AG04449 (cell line): ENCODE data around the gene NFAM1.

Experiments
- CTCF ChIA-PET: fragments of 350-600 bp; formaldehyde crosslinking; extraction: SDS; loops from one replicate; lab custom pipeline; 2021; ENCODE audit warnings: antibody characterized with exemption; lab: Yijun Ruan, JAX
- POLR2A ChIA-PET: fragments of 400-600, 350-600 bp; formaldehyde crosslinking; extraction: SDS; loops from one replicate; lab custom pipeline; 2020; ENCODE audit warnings: antibody characterized with exemption, inconsistent platforms; lab: Yijun Ruan, JAX
- DNase-seq: peaks from one replicate; pipeline ENCODE4 v3.0.0-alpha.2; 2010; ENCODE audit warnings: low read depth, low spot score
- H3K4me3 ChIP-seq: 2 replicates; pipeline ENCODE4 v1.5.1; 2011; ENCODE audit warnings: low read depth, mild to moderate bottlenecking, control low read depth, low read length
- CTCF ChIP-seq: IDR thresholded peaks from one replicate; pipeline ENCODE4 v1.5.1; 2011; ENCODE audit warnings: mild to moderate bottlenecking, moderate library complexity, low read length, control low read depth, inconsistent platforms; ENCODE audit not compliant: insufficient read depth; ENCODE audit errors: missing control alignments

The NFAM1 gene

GRCh38 chr22:42332089-42332488, 100.1 kb downstream of the NFAM1 start:
- ChIA-PET CTCF (no interaction called here), POLR2A (no interaction called here)
- no peak for TF ChIP-seq CTCF
- no peak overlapping the region for H3K4me3 ChIP-seq
- DNase-seq: no peak

GRCh38 chr22:42331014-42331413, 101.2 kb downstream of the NFAM1 start:
- no peak for TF ChIP-seq CTCF
- no peak for DNase-seq
- POLR2A ChIA-PET: no interaction called here
- CTCF ChIA-PET: no interaction called here
- no peak overlapping the region for H3K4me3 ChIP-seq
